SK-N-MC (cell line): ENCODE measurements around the gene FAM229A.

Experiments used
- EZH2 ChIP-seq: fragments of 200-600 bp; sonication (generic); IDR thresholded peaks from one replicate; pipeline ENCODE4 v1.6.1; 2017; ENCODE audit warnings: antibody characterized with exemption
- FOXP2 ChIP-seq: optimal IDR thresholded peaks from 2 replicates; pipeline ENCODE3; 2011; ENCODE audit warnings: mild to moderate bottlenecking, moderate library complexity; ENCODE audit not compliant: insufficient read depth; ENCODE audit errors: extremely low read length, control extremely low read depth
- POLR2AphosphoS5 ChIP-seq: IDR thresholded peaks from 2 replicates; pipeline ENCODE4 v1.6.1; 2012; ENCODE audit warnings: mild to moderate bottlenecking, low read depth, low read length, borderline replicate concordance

GRCh38 chr1:32405672-32406467 is 43.6 kb upstream of the FAM229A start:
- no peak for TF ChIP-seq EZH2
- TF ChIP-seq POLR2AphosphoS5, result no peak
- no peak for TF ChIP-seq FOXP2
